ENCODE results near the gene IGDCC3.

GRCh38 chr15:65323071-65323511 is 54.7 kb downstream of the IGDCC3 start:
- no peak for TF ChIP-seq CTCF (optimal IDR thresholded peaks at IDR 0.05 in 1 of 3, IDR thresholded peaks at IDR 0.05 in 1 of 3, conservative IDR thresholded peaks at IDR 0.05 in 1 of 3; ENCODE audit: extremely low read depth in 1 of 3, insufficient read depth in 2 of 3, low read length in 3 of 3)
- TF ChIP-seq EZH2 (IDR thresholded peaks at IDR 0.05; ENCODE audit: low read length) = no peak

All from keratinocyte (primary cell).